Activated T-helper 1 cell treated with anti-CD3 and anti-CD28 coated beads, Interleukin-2, amount 50 U/mL, for 16 hours (primary cell): ENCODE data around the gene SLC16A9.

Experiments
- DNase-seq, 2 donors: peaks; one replicate each; pipeline ENCODE4 v3.0.0-alpha.2; 2020; ENCODE audit warnings: low read depth in 1 of 2, low spot score in 1 of 2

Gene SLC16A9

DNA sequence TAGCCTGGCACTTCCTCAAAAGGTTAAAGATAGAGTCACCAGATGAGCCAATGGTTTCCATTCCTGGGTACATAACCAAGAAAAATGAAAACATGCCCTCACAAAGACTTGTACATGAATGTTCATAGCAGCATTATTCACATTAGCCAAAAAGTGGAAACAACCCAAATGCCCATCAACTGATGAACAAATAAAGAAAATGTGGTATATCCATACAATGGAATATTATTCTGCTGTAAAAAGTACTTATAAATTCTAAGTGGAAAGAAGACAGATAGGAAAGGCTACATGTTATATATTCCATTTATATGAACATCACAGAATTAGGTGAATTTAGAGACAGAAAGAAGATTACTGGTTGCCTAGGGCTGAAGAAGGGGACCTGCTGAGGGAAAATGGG lies 10.7 kb upstream of the SLC16A9 start:
- no peak for DNase-seq

DNA sequence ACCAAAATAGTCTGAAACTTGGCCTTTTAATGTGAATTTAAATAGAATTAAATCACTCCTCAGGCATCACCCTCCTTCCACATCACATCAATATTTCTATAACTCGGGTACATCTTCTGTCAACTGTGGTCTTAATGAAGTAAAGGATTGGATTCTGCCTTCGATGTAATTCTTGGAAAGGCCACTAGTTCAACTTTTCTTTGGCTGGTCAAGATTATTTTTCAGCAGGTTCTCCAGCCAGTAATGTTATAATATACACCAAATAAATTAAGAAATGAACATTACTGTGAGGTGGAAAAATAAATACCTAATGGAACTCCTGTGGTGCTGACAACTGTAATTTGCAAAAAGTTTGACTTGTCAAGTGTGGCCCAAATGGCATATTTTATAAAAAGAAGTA lies 9.7 kb upstream of the SLC16A9 start:
- DNase-seq = no peak

DNA sequence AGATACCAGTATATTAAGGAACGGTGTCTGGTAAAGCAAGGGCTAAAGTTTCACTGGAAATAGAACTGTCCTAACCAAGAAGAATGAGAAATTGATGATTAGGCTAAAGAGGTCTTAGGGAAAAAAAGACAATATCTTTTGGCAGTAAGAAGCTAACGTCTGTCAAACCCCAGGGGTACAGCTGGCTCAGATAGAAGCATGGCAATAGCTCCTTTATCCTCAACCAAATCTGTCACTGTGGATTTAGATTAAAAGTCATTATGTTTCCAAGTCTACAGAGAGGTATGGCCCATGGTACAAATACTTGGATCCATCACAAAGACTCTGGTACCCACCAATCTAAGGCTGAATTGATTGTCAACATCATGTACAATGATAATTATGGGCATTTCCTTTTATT lies 8.6 kb upstream of the SLC16A9 start:
- DNase-seq = no peak

DNA sequence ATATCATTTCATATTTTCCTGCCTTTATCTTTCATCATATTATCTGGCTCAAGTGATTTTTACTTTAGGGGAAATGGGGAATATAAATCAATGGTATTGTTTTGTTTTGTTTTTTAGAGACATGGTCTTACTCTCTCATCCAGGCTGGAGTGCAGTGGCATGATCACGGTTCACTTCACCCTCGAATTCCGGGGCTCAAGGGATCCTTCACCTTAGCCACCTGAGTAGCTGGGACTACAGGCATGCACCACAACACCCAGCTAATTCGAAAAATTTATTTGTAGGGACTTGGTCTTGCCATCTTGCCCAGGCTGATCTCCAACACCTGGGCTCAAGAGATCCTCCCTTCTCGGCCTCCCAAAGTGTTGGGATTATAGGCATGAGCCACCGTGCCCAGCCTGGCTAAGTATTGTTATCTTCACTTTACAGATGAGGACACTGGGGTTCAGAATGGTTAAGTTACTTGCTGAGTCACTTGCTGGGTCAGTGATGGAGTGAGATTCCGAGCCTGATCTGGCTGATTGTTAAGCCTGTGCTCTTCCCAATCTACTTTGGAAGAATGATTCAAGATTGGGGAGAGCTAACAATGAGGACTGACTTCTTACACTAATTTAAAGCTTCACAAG lies 3.7 kb upstream of the SLC16A9 start:
- DNase-seq = no peak

DNA sequence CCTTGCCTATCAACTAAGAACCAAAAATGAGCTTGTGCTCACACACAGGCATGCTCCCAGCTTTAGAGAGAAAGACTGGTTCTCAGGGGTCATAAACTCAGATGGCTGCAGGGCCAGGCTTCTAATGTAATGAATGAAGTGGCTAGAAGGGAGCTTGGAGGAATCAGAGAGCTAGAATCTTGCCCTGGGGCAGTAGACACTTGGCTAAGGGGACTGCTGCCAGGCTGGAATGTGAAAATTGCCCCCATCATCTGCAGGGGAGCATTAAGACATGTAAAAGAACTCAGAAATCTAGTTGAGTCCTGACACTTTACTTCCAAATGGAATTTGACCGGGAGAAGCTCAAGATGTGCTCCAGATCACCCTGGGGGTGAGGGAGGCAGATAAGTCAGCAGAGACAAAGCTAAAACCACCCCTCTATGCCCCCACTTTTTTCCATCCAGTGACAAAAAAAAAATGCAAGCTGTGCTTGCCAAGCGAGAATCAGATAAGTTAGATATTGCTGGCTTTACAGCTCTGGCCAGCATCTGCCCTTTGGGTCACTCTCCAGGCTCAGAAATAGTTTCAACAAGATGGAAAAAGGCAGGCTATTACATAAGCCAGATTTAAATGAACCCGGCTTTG lies 2.3 kb upstream of the SLC16A9 start:
- DNase-seq = no peak

DNA sequence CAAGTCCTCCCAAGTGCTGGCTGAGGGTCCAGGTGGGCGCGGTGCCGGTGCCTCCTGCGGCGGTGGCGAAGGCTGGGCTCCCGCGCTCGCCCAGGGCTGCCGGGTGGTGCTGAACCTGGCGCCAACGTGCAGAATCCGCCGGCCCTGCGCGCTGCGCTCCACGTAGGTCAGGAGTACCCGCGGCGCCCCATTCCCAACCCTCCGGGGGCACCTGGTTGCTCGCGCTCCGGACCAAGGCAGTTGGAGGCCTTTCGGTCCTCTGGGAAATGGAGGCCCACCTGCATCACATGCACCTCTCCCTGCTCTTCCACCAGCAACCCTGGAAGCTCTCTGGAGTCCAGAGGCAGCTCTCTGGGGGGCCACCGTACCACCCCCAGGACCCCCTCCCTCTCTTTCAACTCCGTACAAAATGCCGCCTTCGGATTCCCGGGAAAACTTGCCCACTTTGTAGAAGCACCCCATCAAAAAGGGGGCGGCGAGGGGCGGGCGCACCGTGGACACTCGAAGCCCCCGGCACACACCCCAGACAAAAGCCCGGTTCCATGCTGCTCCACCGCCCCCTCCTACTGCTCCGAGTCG lies 745 bp downstream of the SLC16A9 start:
- no peak for DNase-seq

DNA sequence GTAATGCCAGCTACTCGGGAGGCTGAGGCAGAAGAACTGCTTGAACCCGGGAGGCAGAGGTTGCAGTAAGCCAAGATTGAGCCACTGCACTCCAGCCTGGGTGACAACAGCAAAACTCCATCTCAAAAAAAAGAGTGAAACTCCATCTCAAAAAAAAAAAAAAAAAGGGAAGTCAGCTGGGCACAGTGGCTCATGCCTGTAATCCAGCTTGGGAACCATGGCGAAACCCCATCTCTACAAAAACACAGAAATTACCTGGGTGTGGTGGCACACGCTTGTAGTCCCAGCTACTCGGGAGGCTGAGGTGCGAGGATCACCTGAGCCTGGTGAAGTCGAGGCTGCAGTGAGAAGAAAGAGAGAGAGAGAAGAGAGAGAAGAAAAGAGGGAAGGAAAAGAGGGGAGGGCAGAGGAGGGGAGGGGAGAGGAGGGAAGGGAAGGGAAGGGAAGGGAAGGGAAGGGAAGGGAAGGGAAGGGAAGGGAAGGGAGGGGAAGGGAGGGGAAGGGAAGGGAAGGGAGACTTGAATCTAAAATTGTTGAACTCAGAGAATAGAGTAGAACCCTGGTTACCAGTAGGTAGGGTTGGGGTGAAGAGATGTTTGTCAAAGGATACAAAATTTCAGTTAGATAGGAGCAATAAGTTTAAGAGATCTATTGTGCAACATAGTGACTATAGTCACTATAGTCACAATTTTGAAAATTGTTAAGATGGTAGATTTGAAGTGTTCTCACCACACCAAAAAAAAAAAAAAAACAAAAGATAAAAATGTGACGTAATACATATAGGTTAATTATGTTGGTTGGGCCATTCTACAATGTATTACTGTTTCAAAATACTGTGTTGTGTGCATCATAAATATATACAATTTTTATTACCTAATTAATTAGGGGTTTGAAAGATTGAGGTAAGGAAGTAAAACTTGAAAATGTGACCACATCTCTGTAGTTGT lies 2.5 kb downstream of the SLC16A9 start:
- no peak for DNase-seq

DNA sequence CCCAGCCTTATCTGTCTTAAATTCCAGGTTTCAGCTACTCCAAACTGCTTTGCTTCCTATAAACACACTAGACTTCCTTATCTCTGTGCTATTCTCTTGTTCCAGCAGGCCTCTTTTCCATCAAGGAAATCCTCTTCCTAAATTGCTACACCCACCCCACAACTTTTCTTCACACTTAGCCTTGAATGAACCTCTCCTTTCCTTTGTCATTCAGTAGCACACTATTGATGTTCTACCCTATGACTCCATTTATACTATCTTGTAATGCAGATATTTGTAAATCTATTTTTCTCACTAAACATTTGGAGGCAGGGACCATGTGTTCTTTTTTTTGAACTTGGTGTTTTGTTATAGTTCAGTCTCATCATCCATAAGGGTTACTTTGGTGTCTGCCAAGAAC lies 3.7 kb downstream of the SLC16A9 start:
- no peak for DNase-seq

DNA sequence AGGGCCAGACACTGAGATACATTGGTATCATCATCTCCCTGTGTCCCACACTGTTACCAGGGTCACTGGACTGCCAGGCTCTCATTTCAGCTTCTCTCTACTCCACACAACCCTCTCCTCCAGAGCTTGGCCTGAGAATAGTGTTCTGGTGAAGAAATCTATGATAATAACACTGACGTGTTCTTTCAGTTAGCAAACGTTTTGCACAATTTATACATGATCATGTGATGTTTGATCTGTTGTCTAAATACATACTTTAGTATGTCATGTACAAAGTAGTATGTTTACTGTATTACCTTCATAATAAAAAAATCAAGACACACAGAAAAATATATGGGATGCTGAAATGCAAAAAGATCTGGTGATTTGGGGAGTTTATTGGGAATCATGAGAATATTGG lies 5.0 kb downstream of the SLC16A9 start:
- no peak for DNase-seq

DNA sequence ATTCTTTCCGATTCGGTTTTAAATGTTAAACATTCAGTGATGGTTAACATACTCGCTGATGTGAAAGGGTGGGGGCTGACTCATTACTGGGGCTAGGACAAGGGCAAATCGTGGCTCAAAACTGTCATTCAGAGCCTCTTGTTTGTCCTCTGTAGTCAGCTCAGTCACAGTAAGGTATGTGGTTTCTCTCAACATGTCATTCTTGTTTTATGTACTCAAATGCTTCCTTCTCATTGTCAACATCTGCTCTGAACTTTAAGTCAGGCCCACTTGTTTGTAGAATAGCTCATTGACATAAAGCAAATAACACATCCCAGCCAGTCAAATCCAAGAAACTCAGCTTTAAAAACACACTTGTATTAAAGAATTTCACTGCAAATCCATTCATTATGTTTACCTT lies 7.3 kb downstream of the SLC16A9 start:
- no peak for DNase-seq

DNA sequence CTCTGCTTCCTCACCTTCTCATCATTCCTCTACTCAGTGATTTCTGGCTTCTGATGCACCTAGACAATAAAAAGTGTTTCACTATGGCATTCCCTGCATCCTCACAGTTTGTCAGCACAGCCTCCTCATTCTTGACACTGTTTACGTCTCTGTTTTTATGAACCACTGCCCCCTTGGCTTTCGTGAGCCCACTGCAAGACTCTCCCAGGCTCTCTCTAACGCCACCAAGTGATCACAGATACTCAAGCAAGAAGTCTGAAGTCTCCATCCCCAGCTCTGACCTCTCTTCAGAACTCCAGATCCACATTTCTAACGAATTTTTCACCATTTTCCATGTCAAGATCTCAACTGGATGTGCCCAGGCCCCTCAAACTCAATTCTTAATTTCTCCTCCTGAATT lies 8.9 kb downstream of the SLC16A9 start:
- DNase-seq = no peak

DNA sequence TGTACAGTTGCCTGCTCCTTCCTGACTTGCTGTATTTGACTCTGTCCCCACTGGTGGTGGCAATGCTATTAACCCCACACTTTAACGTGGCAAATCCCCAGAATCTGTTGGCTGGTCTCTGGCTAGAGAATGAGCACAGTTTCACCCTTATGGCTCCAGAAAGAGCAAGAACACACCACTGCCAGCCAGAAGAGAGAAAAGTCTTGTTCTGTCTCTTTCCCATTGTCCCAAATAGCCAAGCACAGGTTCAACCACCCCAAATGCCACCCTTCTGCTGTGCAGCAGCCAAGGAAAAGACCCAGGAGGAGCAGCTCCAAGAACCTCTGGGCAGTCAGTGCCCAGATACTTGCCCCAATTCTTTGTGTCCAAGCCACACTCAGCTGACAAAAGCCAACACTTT lies 11.3 kb downstream of the SLC16A9 start:
- DNase-seq = no peak

DNA sequence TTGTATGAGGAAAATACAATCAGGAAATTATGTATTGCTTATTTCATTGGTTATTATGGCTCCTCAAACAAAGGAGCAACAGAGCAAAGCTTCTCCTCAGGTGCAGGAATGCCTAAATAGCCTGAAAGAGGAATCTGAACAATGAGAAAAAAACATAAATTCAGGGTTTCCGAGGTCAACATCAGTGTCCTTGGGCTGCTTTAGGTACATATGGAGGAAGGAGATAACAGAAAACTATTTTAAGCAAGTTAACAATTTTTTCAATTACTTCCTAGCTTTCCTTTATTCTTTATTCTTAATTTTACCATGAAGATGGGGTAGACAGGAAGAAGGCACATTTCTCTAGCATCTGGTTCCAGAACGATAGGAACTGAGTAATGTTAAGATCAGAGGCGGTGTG lies 14.0 kb downstream of the SLC16A9 start:
- DNase-seq = no peak

DNA sequence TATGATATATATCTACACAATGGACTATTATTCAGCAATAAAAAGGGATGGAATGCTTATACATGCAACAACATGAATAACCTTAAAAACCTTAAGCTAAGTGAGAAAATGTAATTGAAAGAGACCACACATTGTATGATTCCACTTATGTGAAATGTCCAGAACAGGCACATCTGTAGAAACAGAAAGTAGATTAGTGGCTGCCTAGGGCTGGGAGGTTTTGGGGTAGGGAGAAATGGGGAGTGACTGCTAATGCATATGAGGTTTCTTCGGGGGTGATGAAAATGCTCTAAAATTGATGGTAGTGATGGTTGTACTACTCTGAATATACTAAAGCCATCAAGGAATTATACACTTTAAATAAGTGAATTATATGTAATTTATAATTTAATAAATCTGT lies 14.7 kb downstream of the SLC16A9 start:
- no peak for DNase-seq

DNA sequence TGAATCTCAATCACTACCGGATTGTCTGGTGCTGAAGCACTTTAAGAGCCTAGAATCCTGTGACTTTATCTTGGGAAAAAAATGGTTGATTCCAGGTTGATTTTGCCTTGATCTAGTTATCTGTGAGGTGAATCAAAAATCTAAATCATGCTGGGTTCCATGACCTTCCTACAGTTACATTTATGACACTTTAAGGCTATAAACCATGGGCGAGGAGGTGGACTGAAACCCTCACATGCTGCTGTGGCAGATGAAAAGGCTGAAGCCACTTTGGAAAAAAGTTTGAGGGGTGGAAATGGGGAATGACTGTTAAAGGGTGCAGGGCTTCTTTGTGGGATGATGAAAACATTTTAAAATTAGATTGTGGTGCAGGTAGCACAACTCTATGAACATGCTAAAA lies 17.5 kb downstream of the SLC16A9 start:
- no peak for DNase-seq

DNA sequence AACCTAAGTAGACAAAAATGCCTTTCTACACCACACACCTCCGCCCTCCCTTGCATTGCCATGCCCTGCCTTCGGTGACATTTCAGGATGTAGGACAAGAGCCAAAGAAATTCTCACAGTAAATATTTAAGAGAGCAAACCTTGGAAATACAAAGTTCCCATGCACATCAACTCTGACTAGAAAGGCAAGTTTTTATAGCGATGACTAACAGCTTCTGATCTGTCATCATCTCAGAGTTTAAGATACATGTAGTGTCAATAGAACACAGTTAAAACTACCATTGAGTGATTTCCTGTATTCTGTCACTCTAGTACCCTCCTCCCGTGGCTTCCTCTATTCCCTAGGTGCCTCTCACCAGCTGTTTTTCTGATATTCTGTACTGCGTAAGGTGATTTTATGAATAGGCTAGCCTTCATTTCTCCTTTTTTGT lies 20.7 kb downstream of the SLC16A9 start:
- DNase-seq = no peak

DNA sequence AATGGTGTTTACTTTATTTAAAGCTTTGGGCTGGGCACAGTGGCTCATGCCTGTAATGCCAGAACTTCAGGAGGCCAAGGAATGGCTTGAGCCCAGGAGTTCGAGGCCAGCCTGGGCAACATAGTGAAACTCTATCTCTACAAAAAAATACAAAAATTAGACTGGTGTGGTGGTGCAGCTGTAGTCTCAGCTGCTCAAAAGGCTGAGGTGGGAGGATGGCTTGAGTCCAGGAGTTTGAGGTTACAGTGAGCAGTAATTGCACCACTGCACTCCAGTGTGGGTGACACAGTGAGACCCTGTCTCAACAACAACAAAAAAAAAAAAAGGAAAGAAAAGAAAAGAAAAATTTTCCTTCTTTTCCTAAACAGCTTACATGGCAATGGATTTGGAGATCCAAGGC lies 22.0 kb downstream of the SLC16A9 start:
- no peak for DNase-seq

DNA sequence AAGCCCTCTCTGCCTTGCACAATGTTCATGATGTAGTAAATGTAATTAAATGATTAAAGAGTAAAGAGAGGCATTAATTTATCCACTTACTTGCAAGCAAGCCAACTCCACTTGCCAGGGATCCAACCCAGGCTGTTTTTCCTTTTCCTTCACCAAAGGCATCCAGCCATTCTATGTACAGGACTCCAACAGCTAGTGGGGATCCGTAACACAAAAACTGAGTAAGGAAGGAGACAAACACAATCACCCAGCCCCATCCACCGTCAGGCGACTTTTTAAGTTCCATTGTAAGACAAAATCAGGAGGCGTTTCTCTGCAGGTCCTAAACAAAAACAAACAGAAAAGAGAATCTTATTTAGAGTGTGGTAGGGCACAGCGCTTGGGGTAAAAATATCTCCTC lies 25.6 kb downstream of the SLC16A9 start:
- no peak for DNase-seq

DNA sequence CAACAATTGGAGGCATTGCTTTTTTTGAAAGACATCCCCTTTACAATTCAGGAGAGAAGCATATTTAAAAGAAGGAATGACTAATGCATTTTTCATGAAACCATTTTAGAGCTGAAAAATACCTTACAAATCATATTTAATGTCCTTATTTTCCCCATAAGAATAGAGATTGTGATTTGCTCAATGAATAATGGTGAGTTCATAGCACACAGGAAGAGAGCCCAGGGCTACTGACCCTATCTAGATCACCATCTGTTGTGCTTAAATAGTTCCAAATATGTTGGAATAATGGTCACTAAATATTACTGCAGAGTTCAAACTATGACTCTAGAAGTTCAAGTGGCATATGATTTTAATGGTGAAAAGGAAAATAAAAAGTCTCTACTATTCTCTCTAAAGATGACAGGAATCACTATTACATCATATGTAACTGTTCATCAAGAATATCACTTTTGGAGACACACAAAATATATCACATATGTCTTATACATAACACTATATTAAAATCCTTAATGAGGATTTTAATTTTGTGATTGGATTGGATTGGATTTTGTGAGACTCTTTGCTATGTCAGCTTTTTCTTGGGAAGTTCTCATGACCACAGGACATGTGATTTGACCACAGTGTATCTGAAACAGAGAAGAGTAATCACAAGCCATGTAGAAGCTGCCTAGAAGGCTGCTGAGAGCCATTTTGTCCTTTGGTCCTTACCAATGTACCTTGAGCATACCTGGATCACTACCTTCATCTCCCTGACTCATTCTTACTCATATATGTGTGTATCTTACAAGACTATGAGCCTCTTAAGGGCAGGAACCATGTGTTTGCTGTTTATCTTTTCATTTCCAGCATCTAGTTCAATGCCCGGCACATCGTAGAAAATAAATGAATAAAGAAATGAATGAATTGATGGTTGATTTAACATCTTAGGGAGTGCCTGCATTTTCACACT lies 26.4 kb downstream of the SLC16A9 start:
- DNase-seq = no peak

DNA sequence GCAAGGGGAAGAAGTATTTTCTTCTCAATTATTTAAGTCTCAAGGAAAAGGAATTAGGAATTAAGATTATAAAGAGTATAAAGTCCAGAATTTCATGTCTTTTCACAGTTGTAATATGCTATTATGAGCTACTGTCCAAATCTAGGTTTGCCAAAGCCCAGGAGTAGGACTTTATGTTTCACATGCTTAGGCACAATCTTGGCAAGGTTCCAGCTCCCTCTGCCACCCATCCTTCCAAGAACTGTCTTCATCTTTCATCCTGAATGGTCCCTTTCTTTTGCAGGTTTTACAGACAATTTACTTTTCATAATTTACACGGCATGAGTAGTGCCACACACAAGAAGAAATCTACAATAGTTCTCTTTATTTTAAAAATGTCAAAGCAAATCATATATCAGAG lies 29.5 kb downstream of the SLC16A9 start:
- no peak for DNase-seq

DNA sequence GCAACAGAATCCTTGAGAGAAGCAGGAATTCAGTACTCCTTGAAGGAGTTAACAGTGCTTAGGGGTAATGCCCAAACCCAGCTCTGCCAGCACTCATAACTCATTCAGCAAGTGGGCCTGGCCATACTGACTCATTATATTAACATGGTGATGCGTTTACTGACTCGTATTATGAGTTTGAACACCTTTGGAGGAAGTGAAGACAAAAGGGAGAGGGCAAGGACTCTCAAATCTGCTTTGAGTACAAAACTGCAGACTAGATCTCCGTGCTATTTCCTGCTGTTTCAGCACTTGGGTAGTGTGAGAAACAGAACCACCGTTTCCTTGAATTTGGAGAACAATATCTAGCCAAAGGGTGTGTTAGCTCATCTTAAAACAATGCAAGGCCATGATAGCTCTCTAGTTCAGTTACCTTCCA lies 30.8 kb downstream of the SLC16A9 start:
- no peak for DNase-seq
